HG02798 (cell line): ENCODE measurements around the gene IQCK.

Source experiments
- ATAC-seq: cut with Tn5 transposase; IDR thresholded peaks from one replicate; pipeline ENCODE4 v1.9.1; 2021; ENCODE audit warnings: mild to moderate bottlenecking; ENCODE audit not compliant: unreplicated experiment, poor library complexity

The IQCK gene

GRCh38 chr16:19753815-19754643 lies 36.0 kb downstream of the IQCK start:
- ATAC-seq = no peak

GRCh38 chr16:19754644-19755036 lies 36.6 kb downstream of the IQCK start:
- no peak for ATAC-seq

GRCh38 chr16:19755268-19755667 lies 37.2 kb downstream of the IQCK start:
- no peak for ATAC-seq

- ATAC-seq = no peak
Observed at GRCh38 chr16:19757026-19757425, 39.0 kb downstream of the IQCK start.

- ATAC-seq = no peak
Observed at GRCh38 chr16:19757762-19758595, 39.9 kb downstream of the IQCK start.

GRCh38 chr16:19760356-19761060 lies 42.4 kb downstream of the IQCK start:
- ATAC-seq = no peak

GRCh38 chr16:19765860-19766553 lies 47.9 kb downstream of the IQCK start:
- ATAC-seq = no peak

GRCh38 chr16:19766554-19766884 lies 48.4 kb downstream of the IQCK start:
- no peak for ATAC-seq

GRCh38 chr16:19766988-19767387 lies 48.9 kb downstream of the IQCK start:
- no peak for ATAC-seq

- no peak for ATAC-seq
Observed at GRCh38 chr16:19767497-19767896, 49.4 kb downstream of the IQCK start.

GRCh38 chr16:19769239-19769638 lies 51.2 kb downstream of the IQCK start:
- ATAC-seq = no peak

- no peak for ATAC-seq
Observed at GRCh38 chr16:19771040-19771439, 53.0 kb downstream of the IQCK start.

GRCh38 chr16:19771796-19772195 lies 53.7 kb downstream of the IQCK start:
- ATAC-seq = no peak

GRCh38 chr16:19774024-19774423 lies 56.0 kb downstream of the IQCK start:
- no peak for ATAC-seq

- ATAC-seq = no peak
Observed at GRCh38 chr16:19776147-19776546, 58.1 kb downstream of the IQCK start.

- no peak for ATAC-seq
Observed at GRCh38 chr16:19776565-19776964, 58.5 kb downstream of the IQCK start.

- no peak for ATAC-seq
Observed at GRCh38 chr16:19780321-19780720, 62.2 kb downstream of the IQCK start.

GRCh38 chr16:19781226-19781625 lies 63.2 kb downstream of the IQCK start:
- no peak for ATAC-seq

- no peak for ATAC-seq
Observed at GRCh38 chr16:19783363-19784182, 65.5 kb downstream of the IQCK start.
